ENCODE data around the gene DHX35. TPM values are rescaled to one million over a fixed set of nuclear protein-coding genes. Genes with fewer than 3 reads are reported as not detected.

The DHX35 gene
- total and polyA plus RNA-seq, 2 of the 13 experiments (the other 11 are each of a cell fraction or from before 2014, with no cell fraction given) = 25.8 to 28.7 TPM

- peak; percentile 76 for TF ChIP-seq ZBTB4 (CRISPR knock-in tag; IDR thresholded peaks at IDR 0.05; ENCODE audit: borderline replicate concordance)
- TF ChIP-seq NR2F2 (IDR thresholded peaks at IDR 0.05; ENCODE audit: borderline replicate concordance, low read depth) = peak; percentile 22; the same call in 1 of the 2 replicates
- peak; percentile 83; the same call in 1 of the 2 replicates for TF ChIP-seq ZBTB42 (CRISPR knock-in tag; IDR thresholded peaks at IDR 0.05)
Measured at GRCh38 chr20:38926142-38926933, 35.8 kb upstream of the DHX35 start, which contains the start of gene FAM83D (continued).

GRCh38 chr20:38926934-38927616, 35.1 kb upstream of the DHX35 start:
- peak overlapping the region; percentile 94 for H3K9ac ChIP-seq (ENCODE audit: insufficient read depth, low read depth, low read length)
- H3K36me3 ChIP-seq (replicated peaks in 1 of 2; ENCODE audit: control insufficient read depth in 1 of 2, insufficient read depth in 2 of 2, low read length in 2 of 2) = peaks cover 0 to 4% of the 10 kb centered on the region in 2 experiments; a peak in 3 of 5 replicates
- ATAC-seq (no peak), FAIRE-seq (no peak), DNase-seq (ENCODE audit: low spot score) (no peak)
- CTCF ChIA-PET (ENCODE audit: low intra/inter-chr PET ratio, low total read pairs) = interaction anchor here (1.1 to 1.9 kb wide), 4 partner anchors 8 to 154 kb away, joined by 4 to 9 read pairs (median 6); partner anchors contain the start of gene DHX35
- H3K27ac ChIP-seq (ENCODE audit: extremely low read length, insufficient read depth, low read length) = peak overlapping the region; percentile 73
- in situ Hi-C loops (cut with HindIII; ENCODE audit: extremely low pct_ligation_motif_present, low pct_unique_long_range_greater_than_20kb) (no loop called here), intact Hi-C loops (cut with micrococcal nuclease; ENCODE audit: unreplicated experiment) (loop anchor here (1.0 kb wide), 3 partner anchors 35 to 179 kb away; partner anchors contain the start of genes ACTR5 and DHX35)
- H2AFZ ChIP-seq (ENCODE audit: low read length) = no peak overlapping the region
- H3K79me2 ChIP-seq (ENCODE audit: insufficient read depth, low read length) = peaks cover 56% of the 10 kb centered on the region
- no TSS peak for BruUV-seq (replicated peaks)
- H4K20me1 ChIP-seq (ENCODE audit: insufficient read depth, low read length) = peaks cover 10% of the 10 kb centered on the region; the same call in 1 of the 2 replicates
- H3K4me1 ChIP-seq (ENCODE audit: insufficient read depth, low read length) = peaks cover 65% of the 10 kb centered on the region
- WGBS (ENCODE audit: low lambda C conversion rate) = 2% methylated on average over 23 of the region's 27 CpGs
- POLR2A ChIA-PET = interaction anchor here (0.7 to 3.4 kb wide), 5 partner anchors 9 to 35 kb away, joined by 4 to 41 read pairs (median 12); partner anchors contain the start of gene DHX35
- H3K4me2 ChIP-seq (ENCODE audit: low read depth, low read length) = peak overlapping the region; percentile 87
- no peaks in the 10 kb centered on the region for H3K9me3 ChIP-seq (ENCODE audit: low read length)
- peak overlapping the region; percentile 85 to 99 (median 95) for H3K4me3 ChIP-seq (replicated peaks in 1 of 3; ENCODE audit: insufficient read depth in 1 of 3, low read depth in 2 of 3, low read length in 3 of 3)
- peaks cover 0 to under 1% of the 10 kb centered on the region in 2 experiments; a peak in 1 of 5 replicates for H3K27me3 ChIP-seq (ENCODE audit: control insufficient read depth in 1 of 2, insufficient read depth in 2 of 2, low read length in 2 of 2)
- TF ChIP-seq NR2C2 (CRISPR knock-in tag; IDR thresholded peaks at IDR 0.05; ENCODE audit: borderline replicate concordance) (no peak), PBX2 (CRISPR knock-in tag; IDR thresholded peaks at IDR 0.05) (no peak), TBX3 (IDR thresholded peaks at IDR 0.05; ENCODE audit: borderline replicate concordance) (no peak), CENPX (CRISPR knock-in tag; IDR thresholded peaks at IDR 0.05) (no peak), ZNF20 (CRISPR knock-in tag; IDR thresholded peaks at IDR 0.05) (peak; percentile 86; the same call in 1 of the 2 replicates), ONECUT2 (CRISPR knock-in tag; IDR thresholded peaks at IDR 0.05) (no peak), ZBTB7B (CRISPR knock-in tag; IDR thresholded peaks at IDR 0.05) (peak; percentile 75; the same call in 1 of the 2 replicates), ZNF773 (CRISPR knock-in tag; IDR thresholded peaks at IDR 0.05; ENCODE audit: borderline replicate concordance) (peak; percentile 67; the same call in 1 of the 2 replicates), ZNF83 (CRISPR knock-in tag; IDR thresholded peaks at IDR 0.05; ENCODE audit: borderline replicate concordance) (no peak), NAIF1 (CRISPR knock-in tag; IDR thresholded peaks at IDR 0.05; ENCODE audit: borderline replicate concordance) (no peak), ZNF75D (CRISPR knock-in tag; IDR thresholded peaks at IDR 0.05; ENCODE audit: borderline replicate concordance) (0 out of 2 replicates have a peak, but pooled peaks have one; percentile 56), ZNF850 (CRISPR knock-in tag; conservative IDR thresholded peaks at IDR 0.05) (no peak), ZFP1 (CRISPR knock-in tag; IDR thresholded peaks at IDR 0.05) (no peak)

Data from HepG2 (cell line).